Left forelimb (tissue), 1 donor: Measurements from ENCODE around the gene ANAPC2.

Experiments
- DNase-seq: peaks from one replicate; pipeline ENCODE4 v3.0.0-alpha.2; 2018; ENCODE audit warnings: low spot score

Gene ANAPC2

DNA sequence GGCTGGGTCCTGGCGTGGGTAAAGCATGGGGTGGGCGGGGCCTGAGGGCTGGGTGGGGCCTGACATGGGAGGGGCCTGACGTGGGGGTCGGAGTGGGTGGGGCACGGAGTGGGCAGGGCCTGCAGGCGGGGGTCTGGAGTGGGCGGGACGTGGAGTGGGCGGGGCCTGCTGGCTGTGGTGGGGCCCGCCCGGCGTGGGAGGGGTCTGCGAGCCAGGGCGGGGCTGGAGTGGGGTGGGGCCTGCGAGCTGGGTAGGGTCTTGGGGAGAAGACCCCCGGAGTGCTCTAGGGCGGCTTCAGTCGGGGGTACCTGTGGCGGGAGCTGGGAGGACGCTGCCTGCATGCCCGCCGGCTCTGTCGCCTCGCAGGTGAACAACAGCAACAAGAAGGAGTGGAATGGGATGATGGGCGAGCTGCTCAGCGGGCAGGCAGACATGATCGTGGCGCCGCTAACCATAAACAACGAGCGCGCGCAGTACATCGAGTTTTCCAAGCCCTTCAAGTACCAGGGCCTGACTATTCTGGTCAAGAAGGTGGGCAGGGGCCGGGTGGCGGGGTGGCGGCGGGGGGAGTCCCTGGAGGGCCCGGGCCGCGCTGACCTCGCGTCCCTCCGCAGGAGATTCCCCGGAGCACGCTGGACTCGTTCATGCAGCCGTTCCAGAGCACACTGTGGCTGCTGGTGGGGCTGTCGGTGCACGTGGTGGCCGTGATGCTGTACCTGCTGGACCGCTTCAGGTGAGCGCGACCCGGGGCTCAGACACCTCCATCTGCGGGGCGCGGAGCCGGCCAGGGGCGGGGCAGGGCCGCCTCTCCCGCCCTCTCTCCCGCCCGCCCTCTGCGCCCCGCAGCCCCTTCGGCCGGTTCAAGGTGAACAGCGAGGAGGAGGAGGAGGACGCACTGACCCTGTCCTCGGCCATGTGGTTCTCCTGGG lies 26.5 kb downstream of the ANAPC2 start:
- no peak for DNase-seq

GRCh38 chr9:137160716-137161557 lies 27.4 kb downstream of the ANAPC2 start:
- no peak for DNase-seq

- no peak for DNase-seq
These were observed 28.3 kb downstream of the ANAPC2 start for GRCh38 chr9:137160054-137160425.

- no peak for DNase-seq
These were observed 29.0 kb downstream of the ANAPC2 start for GRCh38 chr9:137159105-137160053.

DNA sequence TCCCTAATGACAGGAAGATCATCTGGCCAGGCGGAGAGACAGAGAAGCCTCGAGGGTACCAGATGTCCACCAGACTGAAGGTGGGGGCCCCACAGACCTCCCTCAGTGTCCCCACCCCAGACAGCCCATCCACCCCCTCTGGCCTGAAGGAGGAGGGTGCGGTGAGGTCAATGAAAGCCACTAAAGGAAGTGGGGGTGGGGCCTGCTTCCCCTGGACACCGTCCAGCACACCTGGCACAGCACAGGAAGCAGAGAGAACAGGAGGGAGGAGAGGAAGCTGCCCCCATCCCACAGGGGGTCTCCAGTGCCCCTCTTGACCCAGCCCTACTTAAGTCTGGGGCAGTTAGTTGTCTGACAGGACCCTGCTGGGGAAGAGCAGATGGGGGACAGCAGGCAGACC lies 29.7 kb downstream of the ANAPC2 start:
- no peak for DNase-seq

GRCh38 chr9:137157618-137158415 lies 30.5 kb downstream of the ANAPC2 start:
- no peak for DNase-seq

- no peak for DNase-seq
These were observed 31.6 kb downstream of the ANAPC2 start for GRCh38 chr9:137156567-137157375.

DNA sequence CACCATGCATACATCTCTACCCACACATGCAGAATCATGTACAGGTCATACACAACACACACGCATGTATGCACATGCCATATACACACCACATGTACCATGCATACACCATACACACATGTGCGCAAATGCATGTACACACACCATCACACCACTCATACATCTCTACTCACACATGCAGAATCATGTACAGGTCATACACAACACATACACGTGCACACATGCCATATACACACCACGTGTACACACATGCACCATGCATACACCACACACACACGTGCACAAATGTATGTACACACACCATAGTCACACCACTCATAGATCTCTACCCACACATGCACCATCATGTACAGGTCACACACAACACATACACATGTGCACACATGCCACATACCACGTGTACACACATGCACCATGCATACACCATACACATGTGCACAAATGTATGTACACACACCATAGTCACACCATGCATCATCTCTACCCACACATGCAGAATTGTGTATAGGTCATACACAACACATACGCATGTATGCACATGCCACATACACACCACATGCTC lies 35.4 kb downstream of the ANAPC2 start:
- no peak for DNase-seq

- no peak for DNase-seq
These were observed 37.5 kb downstream of the ANAPC2 start for GRCh38 chr9:137150617-137151457.

DNA sequence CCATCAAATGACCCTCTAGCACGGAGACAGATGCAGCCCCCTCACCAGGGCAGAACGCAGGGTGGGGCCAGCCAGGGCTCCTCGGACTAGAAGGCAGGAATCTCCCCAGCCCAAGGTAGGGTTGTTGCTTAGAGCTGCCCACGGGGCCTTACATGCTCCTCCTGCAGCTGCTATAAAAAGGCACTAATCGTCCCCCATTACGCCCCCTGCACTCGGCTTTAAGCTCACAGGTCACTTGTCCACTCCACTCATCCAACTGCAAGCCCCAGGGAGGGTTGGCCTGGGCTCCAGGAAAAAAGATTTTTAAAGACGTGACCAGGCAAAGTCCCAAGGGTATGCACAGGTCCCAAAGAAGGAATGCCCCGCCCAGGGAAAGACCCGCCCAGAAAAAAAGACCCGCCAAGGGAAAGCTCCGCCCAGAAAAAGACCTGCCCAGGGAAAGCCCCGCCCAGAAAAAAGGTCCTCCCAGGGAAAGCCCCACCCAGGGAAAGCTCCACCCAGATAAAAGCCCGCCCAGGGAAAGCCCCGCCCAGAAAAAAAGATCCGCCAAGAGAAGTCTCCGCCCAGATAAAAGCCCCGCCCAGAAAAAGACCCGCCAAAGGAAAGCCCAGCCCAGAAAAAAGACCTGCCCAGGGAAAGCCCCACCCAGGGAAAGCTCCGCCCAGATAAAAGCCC lies 38.3 kb downstream of the ANAPC2 start:
- DNase-seq, result no peak

- DNase-seq, result no peak
These were observed 39.0 kb downstream of the ANAPC2 start for GRCh38 chr9:137149363-137149762.

DNA sequence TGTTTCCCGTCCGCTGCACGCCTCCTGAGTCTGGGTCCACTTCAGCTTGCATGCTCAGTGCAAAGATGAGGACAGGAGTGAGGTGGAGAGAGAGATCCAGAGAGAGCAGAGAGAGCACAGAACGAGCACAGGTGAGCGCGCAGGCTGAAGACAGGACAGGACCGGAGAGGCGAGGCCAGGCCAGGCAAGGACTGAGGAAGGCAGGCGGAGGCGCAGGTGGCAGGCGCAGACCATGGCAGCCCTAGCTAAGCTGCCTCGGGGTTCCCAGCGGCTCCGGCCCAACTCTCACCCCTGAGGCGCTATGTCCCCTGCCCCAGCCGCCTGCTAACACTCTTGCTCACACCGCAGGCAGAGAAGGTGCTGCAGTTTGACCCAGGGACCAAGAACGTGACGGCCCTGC lies 39.7 kb downstream of the ANAPC2 start:
- no peak for DNase-seq

- no peak for DNase-seq
These were observed 40.1 kb downstream of the ANAPC2 start for GRCh38 chr9:137148242-137148641.

DNA sequence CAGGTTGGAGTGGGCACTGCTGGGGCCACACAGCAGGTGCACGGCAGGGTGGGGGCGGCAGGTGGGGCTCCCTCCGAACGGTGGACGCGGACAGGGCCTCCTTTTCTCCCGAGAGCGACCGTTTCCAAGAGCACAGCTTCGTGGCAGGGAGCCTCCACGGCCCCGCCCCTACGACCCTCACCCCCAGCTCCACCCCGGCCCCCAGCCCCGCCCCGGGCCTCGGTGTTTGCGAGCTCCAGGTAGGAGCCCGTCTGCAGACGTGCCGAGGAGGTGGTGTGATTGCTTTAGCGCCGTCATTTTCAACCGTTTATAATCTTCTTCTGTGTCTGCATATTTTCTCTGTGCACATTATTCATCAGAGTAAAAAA lies 40.6 kb downstream of the ANAPC2 start:
- DNase-seq, result no peak

DNA sequence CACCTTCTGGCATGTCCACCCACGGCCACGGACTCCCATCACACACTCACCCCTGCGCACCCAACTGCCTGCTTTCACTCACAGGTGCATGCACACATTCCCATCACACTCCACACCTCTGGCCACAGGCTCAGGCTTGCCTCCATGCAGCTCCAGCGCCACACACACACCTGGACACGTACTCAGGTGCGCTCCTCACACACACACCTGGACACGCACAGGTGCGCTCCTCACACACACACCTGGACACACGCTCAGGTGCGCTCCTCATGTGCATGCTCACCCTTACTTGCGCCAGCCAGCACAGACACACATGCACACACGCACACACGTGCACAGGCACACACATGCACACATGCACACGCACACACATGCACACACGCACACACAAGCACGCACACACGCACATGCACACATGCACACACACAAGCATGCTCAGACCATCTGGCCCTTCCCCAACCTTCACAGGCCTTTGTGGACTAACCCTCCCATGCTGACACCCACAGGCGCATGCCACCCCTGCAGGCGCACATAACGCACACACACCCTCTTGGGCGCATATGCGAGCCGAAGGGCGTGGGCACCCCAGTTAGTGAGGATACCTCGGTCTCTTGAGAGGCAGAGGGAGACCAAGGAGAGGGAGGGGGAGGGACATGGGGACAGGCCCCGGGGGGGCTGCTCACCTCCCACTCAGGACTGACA lies 41.1 kb downstream of the ANAPC2 start:
- DNase-seq, result no peak

GRCh38 chr9:137146527-137146918 lies 41.8 kb downstream of the ANAPC2 start:
- no peak for DNase-seq

- DNase-seq, result no peak
These were observed 42.4 kb downstream of the ANAPC2 start for GRCh38 chr9:137145731-137146526.
